HG03520 (cell line): Measurements from ENCODE around the gene SPECC1.
"Not testable (repeated sequence)": the region's sequence is repeated elsewhere in the genome, so short reads cannot be mapped to it uniquely, and the experiment has no call there.

ENCODE experiments used
- ATAC-seq: cut with Tn5 transposase; IDR thresholded peaks from one replicate; pipeline ENCODE4 v1.9.1; 2021; ENCODE audit warnings: mild to moderate bottlenecking, moderate library complexity; ENCODE audit not compliant: unreplicated experiment

The SPECC1 gene

GRCh38 chr17:20291853-20292252, 282.7 kb downstream of the SPECC1 start:
- no peak for ATAC-seq

GRCh38 chr17:20293501-20293900, 284.3 kb downstream of the SPECC1 start:
- ATAC-seq = no peak

GRCh38 chr17:20294120-20294519, 285.0 kb downstream of the SPECC1 start:
- no peak for ATAC-seq

GRCh38 chr17:20299013-20299412, 289.9 kb downstream of the SPECC1 start:
- ATAC-seq = no peak

- ATAC-seq = no peak
Measured at GRCh38 chr17:20300436-20300934, 291.3 kb downstream of the SPECC1 start.

GRCh38 chr17:20302246-20302917, 293.2 kb downstream of the SPECC1 start:
- ATAC-seq = no peak

- no peak for ATAC-seq
Measured at GRCh38 chr17:20304961-20305360, 295.8 kb downstream of the SPECC1 start.

GRCh38 chr17:20306924-20307323, 297.8 kb downstream of the SPECC1 start:
- no peak for ATAC-seq

GRCh38 chr17:20307326-20307910, 298.3 kb downstream of the SPECC1 start:
- no peak for ATAC-seq

GRCh38 chr17:20310481-20310880, 301.3 kb downstream of the SPECC1 start:
- ATAC-seq = no peak

GRCh38 chr17:20313306-20313705, 304.1 kb downstream of the SPECC1 start:
- no peak for ATAC-seq

GRCh38 chr17:20313891-20314290, 304.7 kb downstream of the SPECC1 start:
- ATAC-seq = no peak

- ATAC-seq = no peak
Measured at GRCh38 chr17:20314834-20315233, 305.7 kb downstream of the SPECC1 start.

- ATAC-seq = no peak
Measured at GRCh38 chr17:20315311-20315710, 306.2 kb downstream of the SPECC1 start.

- ATAC-seq = no peak
Measured at GRCh38 chr17:20315821-20316220, 306.7 kb downstream of the SPECC1 start.

- ATAC-seq = peak; percentile 64
Measured at GRCh38 chr17:20320535-20321229, 311.5 kb downstream of the SPECC1 start.

GRCh38 chr17:20321357-20321756, 312.2 kb downstream of the SPECC1 start:
- not testable (repeated sequence) for ATAC-seq

- ATAC-seq = not testable (repeated sequence)
Measured at GRCh38 chr17:20327739-20328138, 318.6 kb downstream of the SPECC1 start.

GRCh38 chr17:20351405-20351804, 342.2 kb downstream of the SPECC1 start:
- not testable (repeated sequence) for ATAC-seq

- ATAC-seq = not testable (repeated sequence)
Measured at GRCh38 chr17:20352567-20352966, 343.4 kb downstream of the SPECC1 start.

- ATAC-seq = not testable (repeated sequence)
Measured at GRCh38 chr17:20363846-20364245, 354.7 kb downstream of the SPECC1 start.
